Purkinje cell (primary cell): ENCODE results near the gene TMEM115. TPM values are rescaled to one million over a fixed set of nuclear protein-coding genes. Genes with fewer than 3 reads are reported as not detected.

ENCODE experiments used
- polyA plus RNA-seq: library from polyadenylated mRNA; unstranded; fragments of >200 nt; fragmentation: Nextera tagmentation; gene quantifications from 2 replicates; pipeline ENCODE4 v1.2.1, GENCODE V29; 2014

TMEM115 gene, protein sequence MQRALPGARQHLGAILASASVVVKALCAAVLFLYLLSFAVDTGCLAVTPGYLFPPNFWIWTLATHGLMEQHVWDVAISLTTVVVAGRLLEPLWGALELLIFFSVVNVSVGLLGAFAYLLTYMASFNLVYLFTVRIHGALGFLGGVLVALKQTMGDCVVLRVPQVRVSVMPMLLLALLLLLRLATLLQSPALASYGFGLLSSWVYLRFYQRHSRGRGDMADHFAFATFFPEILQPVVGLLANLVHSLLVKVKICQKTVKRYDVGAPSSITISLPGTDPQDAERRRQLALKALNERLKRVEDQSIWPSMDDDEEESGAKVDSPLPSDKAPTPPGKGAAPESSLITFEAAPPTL
- polyA plus RNA-seq: 19.6 and 24.4 TPM in 2 replicates

DNA sequence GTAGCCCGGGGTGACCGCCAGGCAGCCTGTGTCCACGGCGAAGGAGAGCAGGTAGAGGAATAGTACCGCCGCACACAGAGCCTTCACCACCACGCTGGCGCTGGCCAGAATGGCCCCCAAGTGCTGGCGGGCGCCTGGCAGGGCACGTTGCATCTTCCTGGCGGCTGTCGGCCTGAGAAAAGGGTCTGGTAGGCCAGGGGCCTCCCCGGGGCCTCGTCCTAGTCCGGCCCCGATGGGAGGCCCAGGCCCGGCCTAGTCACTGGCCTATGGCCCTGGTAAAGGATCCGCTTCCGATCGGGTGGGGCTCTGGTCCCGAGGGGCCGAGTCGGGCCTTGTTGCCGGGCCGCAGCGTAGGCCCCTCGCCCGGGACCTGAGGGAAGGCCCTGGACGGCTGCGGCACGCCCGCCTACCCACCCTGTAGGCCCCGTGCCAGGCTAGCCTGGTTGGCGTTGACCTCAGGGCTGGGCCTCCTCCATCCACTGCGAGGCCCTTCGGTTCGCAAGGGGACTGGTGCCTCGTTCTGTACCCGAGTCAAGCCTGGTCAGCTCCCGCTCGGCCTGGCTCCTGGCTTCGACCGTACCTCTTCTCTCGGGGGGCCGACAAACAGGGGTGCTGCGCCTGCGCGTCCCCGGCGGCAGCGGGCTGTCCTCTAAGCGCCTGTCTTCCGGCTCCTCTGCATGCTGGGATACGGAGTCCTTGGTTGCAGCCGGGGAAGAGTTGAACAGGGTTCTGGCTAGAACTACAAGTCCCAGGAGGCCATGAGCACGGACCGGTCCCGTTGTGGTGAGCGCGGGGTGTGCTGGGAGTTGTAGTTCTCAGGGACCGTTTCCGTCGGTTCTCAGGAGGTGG lies at the start of gene TMEM115:
Gene TMEM115, minus strand, starts transcription at position 611 of the 849 bp plus-strand sequence. Its CDS starts 458 bp downstream, at position 153.

DNA sequence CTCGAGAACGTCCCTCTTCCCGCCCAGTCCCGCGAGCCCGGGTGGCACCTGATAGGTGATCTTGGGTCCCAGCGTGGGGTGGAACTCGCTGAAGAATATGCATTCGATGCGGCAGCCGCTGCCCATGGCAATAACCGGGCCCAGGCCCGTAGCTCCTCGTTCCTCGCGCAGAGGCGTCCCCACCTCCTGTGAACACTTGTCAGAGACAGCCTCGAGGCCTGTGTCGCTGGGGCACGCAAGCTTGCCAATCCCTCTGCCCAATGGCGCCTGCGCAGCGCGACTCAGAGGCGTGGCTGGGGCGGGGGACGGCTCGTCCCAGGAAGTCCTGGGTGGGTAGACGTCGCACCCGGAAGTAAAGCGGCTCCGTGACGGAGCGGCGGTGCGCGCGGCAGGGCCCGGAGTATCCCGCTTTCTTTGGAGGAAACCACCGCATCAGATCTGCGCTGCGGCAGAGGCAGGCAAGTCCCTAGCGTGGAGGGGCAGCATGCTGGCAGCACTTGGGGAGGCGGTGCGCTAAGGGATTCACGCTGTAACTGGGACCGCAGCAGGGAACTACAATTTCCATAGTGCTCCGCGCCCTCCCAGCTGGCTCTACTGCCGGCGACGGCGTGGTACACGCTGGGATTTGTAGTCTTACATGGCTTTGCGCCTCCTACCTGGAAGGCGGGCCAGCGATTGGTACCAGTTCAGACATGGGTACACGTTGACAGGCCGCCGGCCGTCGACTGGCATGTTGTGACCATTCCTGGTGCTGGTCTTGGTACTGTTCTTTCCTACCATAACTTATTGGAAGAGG lies 8.6 kb downstream of the TMEM115 start, which contains the start of the genes CYB561D2 and NPRL2:
Gene CYB561D2, plus strand, starts transcription at position 336 of the 796 bp plus-strand sequence. CDS start 572 bp downstream, outside the sequence.
Gene NPRL2, minus strand, starts transcription at position 249 of the 796 bp plus-strand sequence. Its CDS starts 123 bp downstream, at position 126.

DNA sequence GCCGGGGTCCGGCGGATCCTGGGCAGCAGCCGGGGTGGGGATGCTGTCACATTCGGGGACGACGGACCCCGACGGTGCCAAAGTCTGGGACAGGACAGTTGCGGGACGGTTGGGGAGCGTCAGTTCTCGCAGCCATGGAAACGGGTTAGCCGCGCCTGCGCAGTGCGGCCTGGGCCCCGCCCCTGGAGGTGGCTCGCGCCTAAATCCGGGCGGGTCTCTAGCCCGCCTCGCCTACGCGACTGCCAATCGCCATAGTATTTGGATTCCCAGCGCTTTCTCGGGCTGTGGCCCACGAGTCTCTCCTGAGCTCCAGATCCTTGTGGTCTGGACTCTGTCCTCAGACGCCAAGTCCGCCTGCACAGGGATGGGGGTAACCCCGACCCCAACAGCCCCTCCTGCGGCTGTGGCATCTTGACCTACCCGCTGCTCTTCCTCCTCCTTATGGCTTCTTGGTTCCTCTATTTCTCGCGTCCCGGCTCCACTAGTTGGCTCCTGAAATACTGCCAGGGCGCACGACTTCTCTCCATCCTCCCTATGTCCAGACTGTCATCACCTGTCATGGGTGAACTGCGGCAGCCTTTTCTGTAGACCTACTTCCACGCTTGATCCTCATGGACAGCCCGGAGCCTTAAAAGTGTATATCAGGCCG lies 13.6 kb downstream of the TMEM115 start, which contains the start of gene ZMYND10:
Gene ZMYND10, minus strand, starts transcription at position 147 of the 649 bp plus-strand sequence. CDS start 153 bp downstream, outside the sequence.

DNA sequence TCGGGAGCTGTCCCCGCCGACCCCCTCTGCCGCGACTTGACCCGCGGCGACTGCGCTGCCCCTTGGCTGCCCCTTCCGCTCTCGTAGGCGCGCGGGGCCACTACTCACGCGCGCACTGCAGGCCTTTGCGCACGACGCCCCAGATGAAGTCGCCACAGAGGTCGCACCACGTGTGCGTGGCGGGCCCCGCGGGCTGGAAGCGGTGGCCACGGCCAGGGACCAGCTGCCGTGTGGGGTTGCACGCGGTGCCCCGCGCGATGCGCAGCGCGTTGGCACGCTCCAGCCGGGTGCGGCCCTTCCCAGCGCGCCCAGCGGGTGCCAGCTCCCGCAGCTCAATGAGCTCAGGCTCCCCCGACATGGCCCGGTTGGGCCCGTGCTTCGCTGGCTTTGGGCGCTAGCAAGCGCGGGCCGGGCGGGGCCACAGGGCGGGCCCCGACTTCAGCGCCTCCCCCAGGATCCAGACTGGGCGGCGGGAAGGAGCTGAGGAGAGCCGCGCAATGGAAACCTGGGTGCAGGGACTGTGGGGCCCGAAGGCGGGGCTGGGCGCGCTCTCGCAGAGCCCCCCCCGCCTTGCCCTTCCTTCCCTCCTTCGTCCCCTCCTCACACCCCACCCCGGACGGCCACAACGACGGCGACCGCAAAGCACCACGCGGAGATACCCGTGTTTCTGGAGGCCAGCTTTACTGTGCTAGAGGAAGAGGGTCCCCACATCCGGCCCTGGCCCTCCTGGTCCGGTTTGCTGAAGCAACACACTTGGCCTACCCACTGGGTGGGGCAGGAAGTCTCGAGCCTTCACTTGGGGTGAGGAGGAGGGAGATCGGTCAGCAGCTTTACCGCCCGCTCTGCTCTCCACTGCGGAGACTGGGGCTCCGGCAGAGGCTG lies 18.6 kb downstream of the TMEM115 start, which contains the start of gene RASSF1:
Gene RASSF1, minus strand, starts transcription at position 389 of the 882 bp plus-strand sequence. Its CDS starts 31 bp downstream, at position 358.

DNA sequence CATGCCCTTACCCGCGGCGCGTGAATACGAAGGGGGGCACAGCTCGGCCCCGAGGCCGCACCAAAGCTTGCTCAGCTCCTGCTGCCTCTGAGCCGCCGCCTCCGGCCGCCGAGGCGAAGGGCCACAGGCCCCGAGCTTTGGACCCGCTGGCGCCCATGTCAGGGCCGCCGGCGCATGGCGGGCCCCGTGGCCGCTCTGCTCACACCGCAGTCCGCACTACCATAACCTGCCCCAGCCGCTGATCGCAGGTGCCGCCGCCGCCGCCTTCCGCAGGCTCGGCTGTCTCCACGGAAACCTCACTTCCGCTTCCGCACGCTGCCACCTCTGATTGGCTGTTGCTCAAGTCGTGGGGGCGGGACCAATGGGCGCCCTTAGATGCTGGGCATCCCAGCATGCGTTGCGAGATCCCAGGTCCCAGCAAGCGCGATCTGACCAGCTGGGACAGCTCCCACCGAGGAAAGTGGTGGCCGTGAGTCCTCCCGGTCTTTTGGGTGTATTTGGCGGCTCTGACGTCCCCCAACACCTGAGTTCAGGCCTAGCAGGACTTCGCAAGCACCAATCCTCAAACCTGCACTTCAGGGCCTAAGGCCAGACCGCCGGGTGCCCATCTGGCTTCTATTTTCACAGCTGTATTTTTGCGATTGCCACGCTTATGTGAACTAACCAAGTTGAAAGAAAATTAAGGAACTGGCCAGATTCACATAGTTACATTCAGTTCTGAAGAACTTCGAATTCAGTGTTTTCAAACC lies 31.2 kb downstream of the TMEM115 start, which contains the start of gene TUSC2:
Gene TUSC2, minus strand, starts transcription at position 281 of the 749 bp plus-strand sequence. Its CDS starts 124 bp downstream, at position 157.

DNA sequence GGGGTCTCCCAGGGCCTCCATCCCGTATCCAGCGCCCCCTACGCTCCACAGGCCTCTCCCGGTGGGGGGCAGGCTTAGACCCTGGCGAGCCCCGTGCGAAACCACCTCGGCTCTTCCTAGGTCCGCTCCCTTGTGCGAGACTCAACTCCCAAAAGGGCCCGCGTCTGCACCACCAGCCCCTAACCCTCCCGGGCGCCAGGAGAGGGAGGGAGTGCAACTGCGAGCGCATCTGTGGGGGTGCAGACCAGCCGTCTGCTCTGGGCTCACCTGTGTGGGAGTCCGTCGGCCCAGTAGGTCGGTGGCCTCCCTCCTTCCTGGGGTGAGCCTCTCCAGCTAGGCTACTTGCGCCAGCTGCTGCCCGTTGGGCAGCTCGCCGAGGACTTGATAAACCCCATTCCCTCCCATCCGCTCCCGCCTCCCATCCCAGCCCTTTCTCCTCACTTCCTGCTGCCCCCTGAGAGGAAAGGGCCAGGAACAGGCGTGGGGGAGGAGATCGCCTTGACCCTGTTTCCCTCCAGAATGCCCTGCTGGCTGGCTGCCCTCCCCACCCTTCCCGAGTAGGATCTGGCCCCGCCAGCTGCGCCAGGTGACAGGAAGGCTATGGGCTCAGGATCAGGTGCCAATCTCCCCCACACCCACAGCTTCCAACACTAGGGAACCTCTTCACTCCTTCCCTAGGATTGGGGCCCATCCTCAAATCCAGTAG lies 36.8 kb downstream of the TMEM115 start, which contains the start of gene HYAL2:
Gene HYAL2, minus strand, starts transcription at position 360 of the 706 bp plus-strand sequence. CDS start 2,256 bp downstream, outside the sequence.

Other genes with a start within 250 kb of the TMEM115 start
- 0.10 TPM in 1 of 2 replicates, not detected in the other for gene SEMA3F, start 204.2 kb downstream of the TMEM115 start, polyA plus RNA-seq
- gene GNAT1, start 167.9 kb downstream of the TMEM115 start, polyA plus RNA-seq: not detected in 2 replicates
- 0.16 and 4.2 TPM in 2 replicates for gene SLC38A3, start 154.2 kb downstream of the TMEM115 start, polyA plus RNA-seq
- 4.9 and 5.0 TPM in 2 replicates for gene GNAI2, start 123.3 kb downstream of the TMEM115 start, polyA plus RNA-seq
- gene SEMA3B, start 90.4 kb downstream of the TMEM115 start, polyA plus RNA-seq: 0.27 and 0.28 TPM in 2 replicates
- gene LSMEM2, start 80.4 kb downstream of the TMEM115 start, polyA plus RNA-seq: not detected in 2 replicates
- 2.5 and 6.0 TPM in 2 replicates for gene IFRD2, start 67.1 kb downstream of the TMEM115 start, polyA plus RNA-seq
- 3.8 TPM in 1 of 2 replicates, not detected in the other for gene HYAL3, start 60.1 kb downstream of the TMEM115 start, polyA plus RNA-seq
- 0.76 and 4.6 TPM in 2 replicates for gene NAA80, start 60.1 kb downstream of the TMEM115 start, polyA plus RNA-seq
- 0.83 TPM in 1 of 2 replicates, not detected in the other for gene HYAL1, start 55.9 kb downstream of the TMEM115 start, polyA plus RNA-seq
- gene HYAL2, start 36.8 kb downstream of the TMEM115 start, polyA plus RNA-seq: 1.8 and 4.4 TPM in 2 replicates
- gene TUSC2, start 31.3 kb downstream of the TMEM115 start, polyA plus RNA-seq: 26.1 and 26.6 TPM in 2 replicates
- 2.4 and 3.2 TPM in 2 replicates for gene RASSF1, start 18.7 kb downstream of the TMEM115 start, polyA plus RNA-seq
- gene ZMYND10, start 13.8 kb downstream of the TMEM115 start, polyA plus RNA-seq: not detected in 2 replicates
- 47.8 and 60.9 TPM in 2 replicates for gene NPRL2, start 8.7 kb downstream of the TMEM115 start, polyA plus RNA-seq
- 7.5 and 22.2 TPM in 2 replicates for gene CYB561D2, start 8.7 kb downstream of the TMEM115 start, polyA plus RNA-seq
- 39.3 and 63.3 TPM in 2 replicates for gene CACNA2D2, start 144.1 kb upstream of the TMEM115 start, polyA plus RNA-seq
- gene C3orf18, start 208.2 kb upstream of the TMEM115 start, polyA plus RNA-seq: 9.2 and 12.7 TPM in 2 replicates
- 0.97 and 5.0 TPM in 2 replicates for gene HEMK1, start 210.0 kb upstream of the TMEM115 start, polyA plus RNA-seq